Embryonic facial prominence (tissue), 1 donor: ENCODE results near the gene FIGNL2.

Experiments used
- DNase-seq: peaks from one replicate; pipeline ENCODE4 v3.0.0-alpha.2; 2016; ENCODE audit errors: extremely low spot score

FIGNL2 gene

DNA sequence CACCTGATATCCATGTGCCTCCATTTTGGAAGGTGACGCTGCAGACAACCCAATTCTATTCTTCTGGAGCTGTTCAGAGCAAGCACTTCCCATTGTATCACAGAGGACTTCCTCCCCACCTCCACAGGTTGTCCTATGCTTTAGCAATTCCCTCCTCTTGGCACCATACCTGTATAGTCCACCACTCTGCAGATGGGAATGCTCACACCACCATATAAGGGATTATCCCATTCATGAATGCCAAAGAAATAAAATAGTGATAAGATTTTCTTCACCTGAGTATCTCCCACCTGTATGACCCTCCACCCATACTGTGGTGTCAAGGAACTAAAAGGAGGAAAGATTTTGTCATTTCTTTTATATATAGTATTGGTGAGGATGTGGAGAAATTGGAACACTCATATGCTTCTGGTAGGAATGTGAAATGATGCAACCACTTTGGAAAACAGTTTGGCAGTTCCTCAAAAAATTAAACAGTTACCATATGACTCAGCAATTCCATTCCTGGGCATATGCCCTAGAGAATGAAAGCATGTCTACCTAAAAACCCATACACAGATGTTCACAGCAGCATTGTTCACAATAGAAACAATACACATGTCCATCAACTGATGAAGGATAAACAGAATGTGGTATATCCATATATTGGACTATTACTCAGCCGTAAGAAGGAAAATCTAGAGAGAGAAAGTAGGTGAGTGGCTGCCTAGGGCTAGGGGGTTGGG lies 75.2 kb downstream of the FIGNL2 start:
- DNase-seq = no peak

DNA sequence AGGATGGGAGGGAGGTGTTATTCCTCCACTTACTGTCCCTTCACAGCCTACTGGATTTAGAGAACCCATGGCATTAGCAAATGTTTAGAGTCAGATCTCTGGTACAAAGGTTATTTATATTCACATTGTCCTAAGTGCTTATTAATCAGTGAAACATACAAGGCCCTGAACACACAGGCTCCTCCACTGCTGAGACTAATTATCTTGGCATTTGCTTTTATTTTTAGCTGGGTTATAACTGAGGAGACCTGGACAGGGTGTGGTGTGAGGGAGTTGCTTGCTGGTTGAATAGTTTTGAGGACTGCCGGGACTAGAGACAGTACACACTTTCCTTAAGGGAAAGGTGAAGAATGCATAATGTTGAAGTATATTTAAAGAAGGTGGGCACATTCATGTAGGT lies 77.5 kb downstream of the FIGNL2 start:
- no peak for DNase-seq
